Mesenteric fat pad (tissue), 1 donor: Measurements from ENCODE around the gene FASN. TPM values are rescaled to one million over a fixed set of nuclear protein-coding genes. Genes with fewer than 3 reads are reported as not detected.
"Not testable (repeated sequence)": the region's sequence is repeated elsewhere in the genome, so short reads cannot be mapped to it uniquely, and the experiment has no call there.

Experiments
- DNase-seq: peaks from one replicate; pipeline ENCODE4 v3.0.0-alpha.2; 2020; ENCODE audit warnings: low spot score
- long read RNA-seq: library from polyadenylated mRNA; unstranded; transcript quantifications from one replicate; pipeline ENCODE4 v2.0.0, GENCODE V29; 2020
- total RNA-seq: library from RNA; stranded (reverse); fragmentation: NEBNext Ultra II Directional; extraction: Animal tissue kit (Norgen Biotek cat#: 25700); gene quantifications from one replicate; pipeline ENCODE4 v1.2.1, GENCODE V29; 2021
- donor health status: DM: yes; HTN: yes; CAD: no.

The FASN gene
- total RNA-seq: 1,109 TPM
- long read RNA-seq, transcript FASN-202 (4 exons, 951 nt): major isoform, 9 of 160 reads
- long read RNA-seq, transcript FASN-205 (2 exons, 857 nt): minor isoform, 8 of 160 reads
- long read RNA-seq, partial matches to known transcripts: 102 of 160 reads
- long read RNA-seq, other reads (novel, unspliced or antisense): 41 of 160 reads

GRCh38 chr17:82098169-82098938 lies at the start of gene FASN:
Gene FASN, minus strand, starts transcription at chr17:82098236. Its CDS starts 1,791 bp downstream, at chr17:82096445.
- DNase-seq: peak; percentile 98

DNA sequence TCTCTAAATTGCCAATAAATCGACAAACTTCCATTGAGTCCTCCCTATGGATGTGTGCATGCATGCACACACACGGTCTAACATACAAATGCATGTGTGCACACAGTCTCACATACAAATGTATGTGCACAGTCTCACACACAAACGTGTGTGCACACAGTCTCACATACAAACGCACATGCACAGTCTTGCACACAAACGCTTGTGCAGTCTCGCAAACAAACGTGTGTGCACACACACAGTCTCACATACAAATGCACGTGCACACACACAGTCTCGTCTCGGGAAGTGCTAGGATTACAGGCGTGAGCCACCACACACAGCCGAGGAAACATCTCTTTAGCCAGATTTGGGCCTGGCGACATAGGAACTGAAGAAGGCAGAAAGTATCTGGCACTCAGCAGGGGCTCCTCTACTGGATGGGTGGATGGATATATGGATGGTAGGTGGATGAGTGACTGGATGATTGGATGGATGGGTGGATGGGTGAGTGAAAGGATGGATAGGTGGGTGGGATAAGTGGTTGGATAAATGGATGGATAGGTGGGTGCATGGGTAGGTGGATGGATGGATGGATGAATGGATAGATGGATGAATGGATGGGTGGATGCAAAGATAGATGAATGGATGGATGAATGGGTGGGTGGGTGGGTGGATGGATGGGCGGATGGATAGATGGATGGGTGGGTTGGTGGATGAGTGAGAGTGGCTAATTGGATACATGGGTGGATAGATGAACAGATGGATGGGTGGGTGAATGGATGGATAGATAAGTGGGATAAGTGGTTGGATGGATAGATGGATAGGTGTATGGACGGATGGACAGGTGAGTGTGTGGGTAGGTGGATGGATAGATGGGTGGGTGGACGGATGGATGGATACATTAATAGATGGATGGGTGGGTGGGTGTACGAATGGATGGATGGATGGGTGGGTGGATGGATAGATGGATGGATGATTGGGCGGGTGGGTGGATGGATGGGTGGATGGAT lies 48.9 kb upstream of the FASN start:
- DNase-seq: no peak

- no peak for DNase-seq
Observed at GRCh38 chr17:82145550-82146155, 47.6 kb upstream of the FASN start.

GRCh38 chr17:82143333-82143732 lies 45.3 kb upstream of the FASN start:
- DNase-seq: no peak

DNA sequence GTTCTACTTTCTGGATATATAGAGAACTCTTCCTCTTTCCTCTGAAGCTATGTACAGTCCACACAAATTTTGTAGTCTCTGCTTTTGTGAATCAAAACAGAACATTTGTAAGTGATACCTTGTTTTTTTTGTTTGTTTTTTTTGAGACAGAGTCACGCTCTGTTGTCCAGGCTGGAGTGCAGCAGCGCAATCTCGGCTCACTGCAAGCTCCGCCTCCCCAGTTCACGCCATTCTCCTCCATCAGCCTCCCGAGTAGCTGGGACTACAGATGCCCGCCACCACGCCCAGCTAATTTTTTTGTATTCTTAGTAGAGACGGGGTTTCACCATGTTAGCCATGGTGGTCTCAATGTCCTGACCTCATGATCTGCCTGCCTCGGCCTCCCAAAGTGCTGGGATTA lies 41.9 kb upstream of the FASN start:
- not testable (repeated sequence) for DNase-seq

DNA sequence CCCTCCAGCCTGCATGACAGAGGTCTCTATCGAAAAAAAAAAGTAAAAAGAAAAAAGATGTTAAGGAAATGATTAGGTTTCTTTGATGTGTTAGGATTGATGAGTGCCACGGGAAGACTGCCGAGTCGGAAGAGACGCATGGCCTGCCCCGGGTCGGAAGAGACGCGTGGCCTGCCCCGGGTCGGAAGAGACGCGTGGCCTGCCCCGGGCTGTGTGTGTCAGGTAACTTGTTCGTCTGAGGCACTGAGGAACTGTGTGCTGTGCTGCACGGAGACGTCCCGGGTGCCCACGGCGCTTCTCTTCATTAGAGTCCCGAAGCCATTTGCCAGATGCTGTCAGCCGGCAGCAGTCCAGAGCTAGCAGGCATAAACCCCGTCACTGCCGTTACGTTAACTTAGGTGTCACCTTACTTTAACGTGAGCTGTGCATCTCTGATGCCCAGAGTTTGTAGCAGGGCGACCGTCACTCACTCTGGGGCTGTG lies 40.5 kb upstream of the FASN start:
- no peak for DNase-seq

DNA sequence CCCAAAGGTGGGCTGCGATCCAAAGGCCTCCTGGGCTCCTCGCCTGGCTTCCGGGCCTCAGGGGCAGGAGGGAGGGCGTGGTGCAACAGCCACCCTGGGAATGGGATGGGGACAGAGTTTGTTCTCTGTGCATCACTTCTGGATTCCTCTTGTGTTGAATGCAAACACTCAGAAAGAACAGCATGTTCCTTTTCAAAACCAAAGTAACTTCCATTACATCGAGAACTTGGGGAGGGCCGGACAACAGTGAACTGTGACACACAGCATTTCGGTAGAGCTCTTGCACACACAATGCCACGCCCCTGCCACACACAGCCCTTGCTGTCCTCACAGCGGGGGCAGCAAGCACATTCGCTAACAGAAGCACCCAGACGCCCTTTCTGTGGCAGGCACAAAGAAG lies 36.1 kb upstream of the FASN start:
- no peak for DNase-seq

DNA sequence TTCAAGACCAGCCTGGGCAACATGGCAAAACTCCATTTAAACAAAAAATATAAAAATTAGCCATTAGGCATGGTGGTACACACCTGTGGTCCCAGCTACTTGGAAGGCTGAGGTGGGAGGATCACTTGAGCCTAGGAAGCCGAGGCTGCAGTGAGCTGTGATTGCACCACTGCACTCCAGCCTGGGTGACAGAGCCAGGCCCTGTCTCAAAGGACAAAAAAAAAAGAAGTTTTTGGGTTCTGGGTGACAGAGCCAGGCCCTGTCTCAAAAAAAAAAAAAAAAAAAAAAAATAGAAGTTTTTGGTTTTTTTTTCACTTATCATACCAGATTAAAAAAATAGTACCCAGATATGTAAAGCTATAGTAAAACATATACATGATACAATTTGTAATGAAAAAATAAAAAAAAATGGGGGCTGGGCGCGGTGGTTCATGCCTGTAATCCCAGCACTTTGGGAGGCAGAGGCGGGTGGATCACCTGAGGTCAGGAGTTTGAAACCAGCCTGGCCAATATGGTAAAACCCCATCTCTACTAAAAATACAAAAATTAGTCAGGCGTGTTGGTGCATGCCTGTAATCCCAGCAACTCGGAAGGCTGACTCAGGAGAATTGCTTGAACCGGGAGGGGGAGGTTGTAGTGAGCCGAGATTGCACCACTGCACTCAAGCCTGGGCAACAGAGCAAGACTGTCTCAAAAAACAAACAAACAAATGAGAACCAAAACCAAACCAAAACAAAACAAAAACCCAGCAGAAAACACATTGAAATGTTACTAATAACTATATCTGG lies 35.3 kb upstream of the FASN start:
- not testable (repeated sequence) for DNase-seq

DNA sequence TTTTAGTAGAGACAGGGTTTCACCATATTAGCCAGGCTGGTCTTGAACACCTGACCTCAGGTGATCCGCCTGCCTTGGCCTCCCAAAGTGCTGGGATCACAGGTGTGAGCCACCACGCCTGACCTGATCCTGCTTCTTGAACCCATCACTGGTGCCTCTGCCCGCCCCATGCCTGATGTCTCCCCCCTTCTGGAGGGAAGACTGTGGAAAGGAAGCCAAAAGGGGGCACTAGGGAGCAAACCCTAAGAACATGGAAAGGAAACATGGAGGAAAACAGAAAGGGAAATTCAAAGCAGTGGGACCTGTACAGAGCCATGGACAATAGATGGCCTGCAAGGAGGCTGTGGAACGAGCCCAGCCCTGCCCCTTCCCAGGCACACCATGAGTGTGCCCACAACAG lies 31.1 kb upstream of the FASN start:
- DNase-seq: no peak

- DNase-seq: no peak
Observed at GRCh38 chr17:82128287-82128686, 30.3 kb upstream of the FASN start.

DNA sequence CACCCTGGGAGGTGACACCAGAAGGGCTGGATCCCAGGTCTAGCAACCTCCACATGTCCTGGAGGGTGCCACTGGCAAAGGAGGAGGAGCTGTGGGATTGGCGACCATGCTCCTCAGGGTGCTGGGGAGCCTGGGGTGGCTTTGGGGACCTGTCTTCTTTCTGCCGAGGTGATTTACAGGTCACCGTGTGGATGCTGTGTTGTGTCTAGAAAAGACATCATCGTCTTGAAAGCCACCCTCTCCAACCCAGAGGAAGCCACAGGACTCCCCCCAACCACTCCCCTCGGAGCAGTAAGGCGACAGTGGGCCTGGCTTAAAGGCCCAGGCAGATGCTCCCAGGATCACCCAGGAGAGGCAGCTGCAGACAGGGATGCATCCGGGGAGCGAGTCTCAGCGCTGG lies 29.7 kb upstream of the FASN start:
- no peak for DNase-seq

DNA sequence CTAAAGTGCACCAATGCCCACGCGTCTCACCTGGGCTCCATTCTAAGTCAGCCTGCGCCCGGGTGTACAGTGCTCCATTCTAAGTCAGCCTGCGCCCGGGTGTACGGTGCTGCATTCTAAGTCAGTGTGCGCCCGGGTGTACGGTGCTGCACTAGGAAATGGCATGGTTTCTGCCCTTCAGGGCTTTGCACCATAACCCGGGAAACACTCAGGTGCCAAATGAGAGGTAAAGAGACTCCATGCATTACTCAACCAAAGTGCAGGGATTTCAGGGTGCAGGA lies 29.2 kb upstream of the FASN start:
- no peak for DNase-seq

- DNase-seq: no peak
Observed at GRCh38 chr17:82126556-82127314, 28.7 kb upstream of the FASN start.

DNA sequence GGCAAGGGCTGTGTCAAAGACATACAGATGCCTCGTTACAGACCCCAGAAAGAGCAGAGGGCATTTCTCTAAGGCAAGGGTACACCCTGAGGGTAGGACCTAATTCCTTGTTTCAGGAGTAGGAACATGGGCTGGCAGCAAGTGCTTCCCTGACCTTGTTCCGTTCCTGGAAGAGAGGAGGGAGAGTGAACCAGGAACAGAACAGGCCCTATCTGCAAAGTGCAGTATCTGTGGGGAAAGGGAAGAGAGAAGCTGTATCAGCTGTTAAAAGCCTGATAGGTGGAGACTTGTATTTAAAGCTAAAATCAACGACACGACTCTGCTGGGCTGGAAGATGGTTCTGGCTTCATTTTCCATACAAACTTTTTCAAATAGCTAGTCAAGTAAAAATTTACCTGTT lies 26.1 kb upstream of the FASN start:
- DNase-seq: no peak

GRCh38 chr17:82121660-82122629 lies 23.9 kb upstream of the FASN start:
- no peak for DNase-seq

GRCh38 chr17:82121246-82121645 lies 23.2 kb upstream of the FASN start:
- DNase-seq: no peak

GRCh38 chr17:82120148-82120547 lies 22.1 kb upstream of the FASN start:
- no peak for DNase-seq

DNA sequence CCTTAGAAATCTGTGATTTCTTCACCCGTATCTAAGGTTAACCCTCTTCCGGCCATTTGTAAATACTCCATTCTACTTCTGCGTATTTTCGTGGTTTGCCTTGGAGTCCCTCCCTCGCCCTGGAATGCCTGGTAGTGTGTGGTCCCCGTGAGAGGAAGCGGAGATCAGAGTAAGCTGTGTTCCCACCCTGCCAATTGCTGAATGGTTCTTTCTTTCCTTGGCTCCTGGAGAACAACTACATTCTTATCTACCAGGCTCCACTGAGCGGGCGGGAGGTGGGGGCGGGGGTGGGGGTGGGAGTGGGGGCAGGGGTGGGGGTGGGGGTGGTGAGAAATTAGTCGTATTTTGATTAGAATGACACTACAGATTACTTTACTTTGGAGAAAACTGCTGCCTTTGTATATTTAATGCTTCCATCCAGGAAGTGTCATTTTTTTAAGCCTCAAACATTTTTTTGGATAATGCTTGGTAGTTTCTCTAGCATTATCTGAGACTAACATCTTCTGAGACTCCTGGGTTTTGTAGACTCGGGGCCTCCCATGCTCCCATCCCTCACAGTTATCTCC lies 20.9 kb upstream of the FASN start:
- no peak for DNase-seq
